ENCODE results near the gene CAPS. TPM values are rescaled to one million over a fixed set of nuclear protein-coding genes. Genes with fewer than 3 reads are reported as not detected.
"Not testable (repeated sequence)": the region's sequence is repeated elsewhere in the genome, so short reads cannot be mapped to it uniquely, and the experiment has no call there.

The CAPS gene
- total RNA-seq, 2 donors from 2014 or later: 7.6 to 8.6 TPM

GRCh38 chr19:5957170-5957569 lies 43.1 kb downstream of the CAPS start:
- Mint-ChIP-seq H3K27me3 (no peaks in the 10 kb centered on the region), H3K4me3 (no peak overlapping the region), H3K36me3 (no peaks in the 10 kb centered on the region), H3K4me1 (ENCODE audit: low read depth in 2 of 2) (peaks cover 58 to 64% of the 10 kb centered on the region in 2 donors), H3K9me3 (no peaks in the 10 kb centered on the region), H3K27ac (no peak overlapping the region)
- ATAC-seq (no peak), DNase-seq (ENCODE audit: low spot score) (no peak)

- H3K4me3 Mint-ChIP-seq: no peak overlapping the region
- ATAC-seq (no peak), DNase-seq (ENCODE audit: low spot score) (no peak)
- no peaks in the 10 kb centered on the region for H3K27me3 Mint-ChIP-seq
- H3K4me1 Mint-ChIP-seq (ENCODE audit: low read depth in 2 of 2): peaks cover 57 to 64% of the 10 kb centered on the region in 2 donors
- H3K9me3 Mint-ChIP-seq: no peaks in the 10 kb centered on the region
- no peaks in the 10 kb centered on the region for H3K36me3 Mint-ChIP-seq
- H3K27ac Mint-ChIP-seq: peak overlapping the region in 1 of 2 donors; percentile 67
Measured at GRCh38 chr19:5958074-5958850, 44.2 kb downstream of the CAPS start.

GRCh38 chr19:5958851-5959122 lies 44.7 kb downstream of the CAPS start:
- H3K4me3 Mint-ChIP-seq: no peak overlapping the region
- H3K36me3 Mint-ChIP-seq: no peaks in the 10 kb centered on the region
- no peak for ATAC-seq
- H3K27me3 Mint-ChIP-seq: no peaks in the 10 kb centered on the region
- peak overlapping the region in 1 of 2 donors; percentile 28 for H3K27ac Mint-ChIP-seq
- no peaks in the 10 kb centered on the region for H3K9me3 Mint-ChIP-seq
- H3K4me1 Mint-ChIP-seq (ENCODE audit: low read depth in 2 of 2): peaks cover 52 to 62% of the 10 kb centered on the region in 2 donors
- DNase-seq (ENCODE audit: low spot score): no peak

GRCh38 chr19:5959260-5960004 lies 45.4 kb downstream of the CAPS start:
- peak overlapping the region in 1 of 2 donors; percentile 28 for H3K27ac Mint-ChIP-seq

GRCh38 chr19:5960005-5961001 lies 46.2 kb downstream of the CAPS start:
- peaks cover 47 to 64% of the 10 kb centered on the region in 2 donors for H3K4me1 Mint-ChIP-seq (ENCODE audit: low read depth in 2 of 2)
- ATAC-seq: no peak

More at GRCh38 chr19:5959260-5960004, 45.4 kb downstream of the CAPS start:
- Mint-ChIP-seq H3K27me3 (no peaks in the 10 kb centered on the region), H3K9me3 (no peaks in the 10 kb centered on the region), H3K4me3 (no peak overlapping the region), H3K36me3 (no peaks in the 10 kb centered on the region), H3K4me1 (ENCODE audit: low read depth in 2 of 2) (peaks cover 50 to 62% of the 10 kb centered on the region in 2 donors)
- no peak for DNase-seq (ENCODE audit: low spot score)
- no peak for ATAC-seq

GRCh38 chr19:5961641-5961968 lies 47.6 kb downstream of the CAPS start:
- H3K27ac Mint-ChIP-seq: peak overlapping the region; percentile 93 to 96
- DNase-seq (ENCODE audit: low spot score); H3K9me3 Mint-ChIP-seq: not testable (repeated sequence)

More at GRCh38 chr19:5960005-5961001, 46.2 kb downstream of the CAPS start:
- peak overlapping the region; percentile 55 for H3K4me3 Mint-ChIP-seq
- peak overlapping the region; percentile 57 to 96 for H3K27ac Mint-ChIP-seq
- H3K9me3 Mint-ChIP-seq: no peaks in the 10 kb centered on the region
- H3K27me3 Mint-ChIP-seq: no peaks in the 10 kb centered on the region
- no peak for DNase-seq (ENCODE audit: low spot score)
- H3K36me3 Mint-ChIP-seq: no peaks in the 10 kb centered on the region

GRCh38 chr19:5961969-5962945 lies 48.2 kb downstream of the CAPS start:
- peaks cover 44 to 65% of the 10 kb centered on the region in 2 donors for H3K4me1 Mint-ChIP-seq (ENCODE audit: low read depth in 2 of 2)
- H3K9me3 Mint-ChIP-seq: no peaks in the 10 kb centered on the region
- H3K36me3 Mint-ChIP-seq: no peaks in the 10 kb centered on the region
- ATAC-seq (peak; percentile 85 to 95), DNase-seq (ENCODE audit: low spot score) (peak; percentile 66)
- H3K27me3 Mint-ChIP-seq: no peaks in the 10 kb centered on the region
- peak overlapping the region; percentile 93 to 96 for H3K27ac Mint-ChIP-seq
- peak overlapping the region; percentile 81 for H3K4me3 Mint-ChIP-seq

More at GRCh38 chr19:5961641-5961968, 47.6 kb downstream of the CAPS start:
- not testable (repeated sequence) for H3K36me3 Mint-ChIP-seq, H3K27me3 Mint-ChIP-seq
- peak overlapping the region; percentile 81 for H3K4me3 Mint-ChIP-seq
- peak; percentile 24 to 82 for ATAC-seq
- H3K4me1 Mint-ChIP-seq (ENCODE audit: low read depth in 2 of 2): peaks cover 39 to 64% of the 10 kb centered on the region in 2 donors

GRCh38 chr19:5963259-5963658 lies 49.2 kb downstream of the CAPS start:
- H3K4me1 Mint-ChIP-seq (ENCODE audit: low read depth in 2 of 2): peaks cover 54 to 71% of the 10 kb centered on the region in 2 donors
- DNase-seq (ENCODE audit: low spot score); H3K9me3 Mint-ChIP-seq; H3K36me3 Mint-ChIP-seq; H3K27me3 Mint-ChIP-seq; H3K4me3 Mint-ChIP-seq; ATAC-seq: not testable (repeated sequence)
- peak overlapping the region; percentile 93 to 96 for H3K27ac Mint-ChIP-seq

- peak overlapping the region; percentile 93 to 96 for H3K27ac Mint-ChIP-seq
- H3K9me3 Mint-ChIP-seq: no peaks in the 10 kb centered on the region
- no peaks in the 10 kb centered on the region for H3K27me3 Mint-ChIP-seq
- ATAC-seq: no peak
- no peaks in the 10 kb centered on the region for H3K36me3 Mint-ChIP-seq
- peaks cover 60 to 75% of the 10 kb centered on the region in 2 donors for H3K4me1 Mint-ChIP-seq (ENCODE audit: low read depth in 2 of 2)
- H3K4me3 Mint-ChIP-seq: no peak overlapping the region
- peak; percentile 64 for DNase-seq (ENCODE audit: low spot score)
Measured at GRCh38 chr19:5963855-5964254, 49.8 kb downstream of the CAPS start.

GRCh38 chr19:5964816-5965565 lies 50.9 kb downstream of the CAPS start:
- Mint-ChIP-seq H3K36me3 (no peaks in the 10 kb centered on the region), H3K4me3 (no peak overlapping the region), H3K27ac (peak overlapping the region; percentile 93 to 96), H3K27me3 (no peaks in the 10 kb centered on the region), H3K9me3 (no peaks in the 10 kb centered on the region), H3K4me1 (ENCODE audit: low read depth in 2 of 2) (peaks cover 56 to 72% of the 10 kb centered on the region in 2 donors)
- ATAC-seq: no peak
- no peak for DNase-seq (ENCODE audit: low spot score)
